ACC112 (cell line): Measurements from ENCODE around the gene AKAP13.
A peak's percentile ranks its signal among the peaks of the same experiment; 100 is the strongest.
"Not testable (repeated sequence)": the region's sequence is repeated elsewhere in the genome, so short reads cannot be mapped to it uniquely, and the experiment has no call there.

Source experiments
- H2AFZ ChIP-seq: fragments of 200-600 bp; sonication (generic); one replicate; pipeline ENCODE4 v1.6.0; 2017; ENCODE audit warnings: antibody characterized with exemption, low read length; ENCODE audit not compliant: unreplicated experiment
- H3K27ac ChIP-seq: fragments of 200-600 bp; sonication (generic); 2 replicates; pipeline ENCODE4 v1.5.1; 2014; ENCODE audit warnings: low read depth, mild to moderate bottlenecking, antibody characterized with exemption, low read length, moderate library complexity
- H3K27me3 ChIP-seq: fragments of 200-600 bp; sonication (generic); 2 replicates; pipeline ENCODE4 v1.6.1; 2014; ENCODE audit warnings: mild to moderate bottlenecking, antibody characterized with exemption, low read length, moderate library complexity, mixed read lengths; ENCODE audit not compliant: insufficient read depth
- H3K36me3 ChIP-seq: fragments of 200-600 bp; sonication (generic); 2 replicates; pipeline ENCODE4 v1.6.1; 2016; ENCODE audit warnings: mild to moderate bottlenecking, antibody characterized with exemption, low read length, moderate library complexity, mixed read lengths; ENCODE audit not compliant: insufficient read depth
- H3K4me1 ChIP-seq: fragments of 200-600 bp; sonication (generic); one replicate; pipeline ENCODE4 v1.6.1; 2016; ENCODE audit warnings: low read length, mixed read lengths; ENCODE audit not compliant: insufficient read depth, unreplicated experiment, control insufficient read depth
- H3K4me3 ChIP-seq: fragments of 200-600 bp; sonication (generic); 2 replicates; pipeline ENCODE4 v1.5.1; 2014; ENCODE audit warnings: mild to moderate bottlenecking, low read depth, low read length
- H3K79me2 ChIP-seq: fragments of 200-600 bp; sonication (generic); one replicate; pipeline ENCODE4 v1.6.0; 2016; ENCODE audit warnings: low read length; ENCODE audit not compliant: control insufficient read depth, unreplicated experiment, insufficient read depth

Gene AKAP13

DNA sequence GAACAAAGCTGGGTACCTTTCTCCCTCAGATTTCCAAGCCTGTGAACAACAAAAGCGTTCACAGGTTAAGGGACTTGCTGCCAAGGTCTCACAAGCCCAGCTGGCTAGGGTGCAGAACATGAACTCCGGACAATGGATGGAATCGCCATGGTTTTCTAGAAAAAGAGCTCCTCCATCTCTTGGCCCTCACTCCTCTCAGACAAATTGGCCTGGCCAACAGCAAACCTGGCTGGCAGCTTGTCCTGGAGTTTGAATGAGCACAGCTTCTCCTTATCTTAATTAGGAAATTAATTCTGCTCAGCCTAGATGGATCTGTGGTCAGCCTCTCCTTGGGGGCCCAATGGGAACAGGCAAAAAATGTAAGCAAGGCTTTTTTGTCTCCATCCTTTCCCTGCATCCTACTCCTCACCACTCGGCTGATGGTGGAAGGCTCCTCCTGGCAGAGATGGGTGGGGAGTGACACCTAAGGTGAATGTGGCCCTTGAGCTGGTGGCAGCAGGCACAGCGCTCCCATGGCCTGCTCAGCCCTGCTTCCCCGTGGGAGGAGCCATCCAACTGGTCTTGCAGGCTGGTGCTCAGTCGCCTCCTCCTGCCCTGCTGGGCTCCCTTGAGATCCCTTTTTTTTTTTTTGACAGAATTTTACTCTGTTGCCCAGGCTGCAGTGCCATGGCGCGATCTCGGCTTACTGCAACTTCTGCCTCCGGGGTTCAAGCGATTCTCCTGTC, 408.5 kb downstream of the AKAP13 start:
- no peak overlapping the region for H3K27ac ChIP-seq
- no peaks in the 10 kb centered on the region for H3K36me3 ChIP-seq
- H3K79me2 ChIP-seq = peaks cover 26% of the 10 kb centered on the region
- H2AFZ ChIP-seq = no peak overlapping the region
- no peaks in the 10 kb centered on the region for H3K27me3 ChIP-seq
- peaks cover 23% of the 10 kb centered on the region for H3K4me1 ChIP-seq
- no peak overlapping the region for H3K4me3 ChIP-seq

DNA sequence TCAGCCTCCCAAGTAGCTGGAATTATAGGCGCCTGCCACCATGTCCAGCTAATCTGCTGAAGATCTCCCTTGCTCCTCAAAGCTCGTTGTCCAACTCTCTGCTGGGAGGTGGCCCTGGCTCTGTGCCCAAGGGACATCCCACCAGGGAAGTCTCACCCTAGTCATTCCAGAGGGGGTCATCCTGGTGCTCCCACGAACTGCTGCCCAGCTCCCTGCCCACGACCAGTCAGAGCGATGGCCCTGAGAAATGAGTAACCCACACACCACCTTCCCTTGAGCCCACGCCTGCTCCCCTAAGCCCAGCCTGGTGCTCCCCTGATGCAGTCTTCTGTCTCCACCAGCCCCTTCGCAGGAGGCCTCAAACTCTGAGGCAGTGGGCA, 409.1 kb downstream of the AKAP13 start:
- Histone ChIP-seq H3K27ac (no peak overlapping the region), H3K4me1 (peaks cover 23% of the 10 kb centered on the region), H2AFZ (no peak overlapping the region), H3K27me3 (no peaks in the 10 kb centered on the region), H3K79me2 (peaks cover 28% of the 10 kb centered on the region), H3K36me3 (no peaks in the 10 kb centered on the region), H3K4me3 (no peak overlapping the region)

DNA sequence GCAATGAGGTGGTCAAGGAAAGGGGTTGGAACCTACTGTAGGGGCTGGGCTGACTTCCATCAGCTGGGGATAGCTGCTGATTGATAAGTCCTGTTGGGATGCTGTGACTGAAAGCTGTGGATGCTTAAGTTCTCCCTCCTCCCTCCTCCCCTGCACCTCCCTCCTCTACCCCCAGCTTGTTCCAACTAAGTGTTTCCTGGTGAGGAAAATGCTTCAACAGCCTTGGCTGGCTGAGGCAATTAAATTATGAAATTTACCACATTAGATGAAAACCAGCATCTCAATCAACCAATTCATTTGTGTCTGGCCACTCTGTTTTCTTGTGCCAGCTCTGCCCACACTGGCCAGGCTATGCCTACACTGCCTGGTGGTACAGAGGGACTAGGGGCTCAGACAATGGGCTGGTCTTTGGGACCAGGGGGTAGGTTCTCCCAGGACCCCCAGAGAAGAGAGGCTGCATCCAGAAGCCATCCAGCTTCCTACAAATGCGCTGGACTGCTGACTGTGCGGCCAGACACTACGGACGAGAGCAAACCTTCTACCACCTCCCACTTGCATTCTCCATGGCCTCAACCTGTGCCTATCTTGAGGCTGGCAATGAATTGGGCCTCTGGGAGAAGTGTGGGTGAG, 411.8 kb downstream of the AKAP13 start:
- Histone ChIP-seq H3K79me2 (peaks cover 25% of the 10 kb centered on the region), H3K4me3 (no peak overlapping the region)

DNA sequence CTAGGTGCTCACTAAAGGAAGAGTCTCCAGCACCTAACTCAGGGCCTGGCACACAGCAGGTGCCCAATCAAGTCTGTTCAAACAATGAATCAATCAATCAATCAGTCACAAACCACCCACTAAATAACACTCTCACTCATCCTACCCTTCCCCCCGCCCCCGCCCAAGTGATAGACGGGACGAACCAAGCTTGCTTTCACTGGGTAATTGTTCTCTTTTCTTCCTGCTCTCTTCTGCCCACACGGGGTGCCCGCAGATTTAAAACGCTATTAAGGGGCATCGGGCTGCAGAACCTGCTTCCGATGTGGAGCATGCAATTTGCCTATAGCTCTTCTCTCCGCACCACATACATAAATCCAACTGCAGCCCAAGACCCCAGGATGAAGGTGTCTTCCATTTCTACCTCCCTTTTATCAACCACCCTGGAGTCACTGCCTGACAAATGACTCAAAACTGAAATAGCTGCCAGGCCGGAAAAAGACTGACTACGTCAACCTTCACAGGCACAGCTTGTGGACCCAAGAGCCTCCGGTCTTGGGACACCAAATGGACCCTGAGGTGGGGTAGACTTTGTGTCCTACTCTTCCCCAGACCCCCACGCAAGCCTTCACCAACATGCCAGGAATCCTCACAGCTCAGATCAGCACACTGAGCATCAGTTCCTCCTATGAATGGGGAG, 412.6 kb downstream of the AKAP13 start:
- Histone ChIP-seq H3K27me3 (no peaks in the 10 kb centered on the region), H3K27ac (no peak overlapping the region), H3K79me2 (peaks cover 25% of the 10 kb centered on the region), H2AFZ (no peak overlapping the region), H3K4me1 (peaks cover 12% of the 10 kb centered on the region), H3K4me3 (peak overlapping the region; percentile 98), H3K36me3 (no peaks in the 10 kb centered on the region)

More for the DNA sequence above, 411.8 kb downstream of the AKAP13 start:
- Histone ChIP-seq H3K27me3 (no peaks in the 10 kb centered on the region), H3K4me1 (peaks cover 12% of the 10 kb centered on the region), H2AFZ (no peak overlapping the region), H3K36me3 (no peaks in the 10 kb centered on the region), H3K27ac (no peak overlapping the region)

DNA sequence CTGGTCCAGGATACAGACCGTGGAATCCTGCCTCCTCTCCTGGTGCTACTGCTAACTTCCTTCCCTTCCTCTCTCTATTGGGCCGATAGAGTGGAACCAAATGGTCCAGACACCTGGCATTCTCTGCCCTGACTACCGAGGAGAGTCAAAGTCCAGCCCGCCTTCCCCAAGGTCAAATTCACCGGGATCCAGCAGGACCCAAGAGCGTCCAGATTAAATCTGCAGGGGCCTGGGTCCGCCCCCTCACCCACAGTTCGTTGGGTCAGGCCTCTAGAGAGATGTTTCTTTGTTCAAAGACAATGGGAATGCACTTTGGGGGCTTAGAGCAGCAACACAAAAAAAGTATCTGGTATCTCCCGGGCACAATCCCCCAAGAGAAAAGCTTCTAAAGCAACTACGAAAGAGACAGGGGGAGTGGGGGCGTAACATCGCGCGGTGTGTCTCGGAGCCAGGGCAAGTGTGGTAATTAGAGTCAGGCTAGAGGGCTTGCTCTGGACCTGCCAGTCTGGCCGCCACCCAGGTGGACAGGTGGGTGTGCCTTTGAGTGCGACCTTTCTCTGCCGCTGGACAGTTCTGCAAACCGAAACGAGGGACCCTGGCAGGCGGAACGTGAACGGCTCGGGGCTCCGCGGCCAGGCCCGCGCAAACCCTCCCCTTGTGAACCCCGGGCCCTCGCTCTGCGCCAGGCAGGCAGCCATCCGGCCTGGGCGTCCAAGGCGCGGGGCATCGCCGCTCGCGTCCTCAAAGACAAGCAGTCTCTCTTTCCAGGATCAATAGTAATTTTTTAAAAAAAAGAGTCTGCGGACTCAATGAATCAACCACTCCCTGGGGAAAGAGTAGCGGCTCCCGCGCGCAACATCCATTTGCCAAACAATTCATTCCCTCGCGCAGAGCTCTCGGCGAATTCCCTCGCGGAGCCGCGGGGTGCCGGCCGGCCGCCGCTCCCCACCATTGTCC, 413.5 kb downstream of the AKAP13 start:
- H3K27me3 ChIP-seq = no peaks in the 10 kb centered on the region
- no peaks in the 10 kb centered on the region for H3K36me3 ChIP-seq
- peak overlapping the region; percentile 98 for H3K4me3 ChIP-seq
- H2AFZ ChIP-seq = peak overlapping the region; percentile 80
- H3K27ac ChIP-seq = peak overlapping the region; percentile 52; the same call in 1 of the 2 replicates
- peaks cover 25% of the 10 kb centered on the region for H3K79me2 ChIP-seq
- peaks cover 12% of the 10 kb centered on the region for H3K4me1 ChIP-seq

DNA sequence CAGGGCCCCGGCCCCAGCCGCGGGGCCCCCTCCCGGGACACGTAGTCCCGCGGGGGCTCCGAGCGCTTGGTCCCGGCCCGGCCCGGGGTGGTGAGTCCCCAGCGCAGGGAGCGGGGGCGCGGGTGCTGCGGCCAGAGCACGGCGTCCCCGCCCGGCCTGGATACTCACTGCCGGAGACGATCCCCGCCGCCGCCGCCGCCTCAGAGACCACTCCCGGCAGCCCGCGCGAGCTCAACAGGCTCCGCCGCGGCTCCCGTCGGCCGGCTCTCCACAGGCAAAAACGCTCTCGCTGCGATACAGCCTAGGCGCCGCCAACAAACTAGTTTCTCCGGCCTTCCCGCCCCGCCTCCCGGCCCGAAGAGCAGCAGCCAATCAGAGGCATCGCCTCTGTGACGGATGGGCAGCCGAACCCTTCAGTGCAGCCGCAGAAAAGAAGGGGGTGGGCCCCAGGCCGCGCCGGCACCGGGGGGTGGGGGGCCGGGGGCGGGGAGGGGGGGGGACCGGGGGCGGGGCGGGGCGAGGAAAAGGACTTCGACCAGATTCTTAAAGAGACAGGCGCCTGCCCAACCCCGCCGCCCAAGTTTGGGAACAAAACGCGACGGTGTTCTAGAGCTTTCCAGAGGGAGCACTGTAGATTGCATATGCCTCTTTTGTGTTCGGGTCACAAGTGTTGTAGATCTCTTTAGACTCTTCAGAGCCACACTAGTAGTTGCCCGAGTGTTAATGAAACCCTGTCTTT, 414.4 kb downstream of the AKAP13 start, which contains the start of gene KLHL25:
Gene KLHL25, minus strand, starts transcription at position 328 of the 739 bp plus-strand sequence. CDS start 25,115 bp downstream, outside the sequence.
- H3K27me3 ChIP-seq = no peaks in the 10 kb centered on the region
- H3K27ac ChIP-seq = peak within 1 kb of the TSS; percentile 52; the same call in 1 of the 2 replicates
- peak within 1 kb of the TSS; percentile 93 for H2AFZ ChIP-seq
- H3K4me3 ChIP-seq = peak within 1 kb of the TSS; percentile 98
- peaks cover 23% of the 10 kb centered on the region for H3K79me2 ChIP-seq
- H3K36me3 ChIP-seq = no peaks in the 10 kb centered on the region
- H3K4me1 ChIP-seq = peaks cover 12% of the 10 kb centered on the region

DNA sequence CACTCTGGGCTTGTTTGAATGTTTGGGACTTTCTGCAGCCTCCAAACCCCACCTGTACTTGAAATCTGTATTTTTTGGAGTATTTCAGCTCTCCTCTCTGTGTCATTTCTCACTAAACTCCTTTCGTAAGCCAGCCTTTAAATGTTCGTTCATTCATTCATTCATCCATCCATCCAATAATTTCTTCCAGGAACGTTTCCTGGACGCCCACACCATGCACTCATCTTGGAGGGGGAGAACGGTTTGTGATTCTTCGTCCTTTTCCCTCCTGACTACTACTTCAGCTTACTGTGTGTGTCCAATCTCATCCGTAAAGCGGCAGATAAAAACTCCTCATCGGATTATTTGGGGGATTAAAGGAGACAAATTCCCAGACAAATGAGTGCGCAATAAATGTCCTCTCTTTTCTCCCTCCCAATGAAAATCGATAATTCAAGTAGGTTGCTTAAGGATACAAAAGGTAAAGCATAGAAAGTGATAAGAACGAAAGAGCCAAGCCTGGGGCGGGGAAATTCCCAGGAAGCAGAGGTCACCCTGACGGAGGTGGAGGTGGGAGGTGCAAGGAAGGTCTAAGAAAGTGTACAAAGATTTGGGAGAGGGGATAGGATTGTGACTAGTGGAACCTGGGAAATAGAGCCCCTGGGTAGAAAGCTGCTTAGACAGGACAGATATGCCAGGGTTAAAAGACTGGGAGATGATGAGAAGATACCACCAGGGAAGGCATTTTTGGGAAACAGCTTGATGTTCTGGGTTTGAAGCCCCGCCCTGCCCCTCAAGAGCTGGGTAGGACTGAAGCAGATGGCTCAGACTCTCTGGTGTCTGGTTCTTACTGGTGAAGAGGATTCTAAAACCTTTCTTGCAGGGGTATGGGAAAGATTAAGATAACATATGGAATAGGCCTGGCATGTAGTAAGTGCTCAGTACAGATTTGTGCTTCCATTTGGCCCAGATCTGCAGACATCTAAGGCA, 415.2 kb downstream of the AKAP13 start:
- H3K27ac ChIP-seq = no peak overlapping the region
- peaks cover 23% of the 10 kb centered on the region for H3K79me2 ChIP-seq
- H3K4me1 ChIP-seq = peaks cover 12% of the 10 kb centered on the region
- H2AFZ ChIP-seq = peak overlapping the region; percentile 93
- H3K27me3 ChIP-seq = no peaks in the 10 kb centered on the region
- H3K36me3 ChIP-seq = no peaks in the 10 kb centered on the region
- H3K4me3 ChIP-seq = peak overlapping the region; percentile 79

DNA sequence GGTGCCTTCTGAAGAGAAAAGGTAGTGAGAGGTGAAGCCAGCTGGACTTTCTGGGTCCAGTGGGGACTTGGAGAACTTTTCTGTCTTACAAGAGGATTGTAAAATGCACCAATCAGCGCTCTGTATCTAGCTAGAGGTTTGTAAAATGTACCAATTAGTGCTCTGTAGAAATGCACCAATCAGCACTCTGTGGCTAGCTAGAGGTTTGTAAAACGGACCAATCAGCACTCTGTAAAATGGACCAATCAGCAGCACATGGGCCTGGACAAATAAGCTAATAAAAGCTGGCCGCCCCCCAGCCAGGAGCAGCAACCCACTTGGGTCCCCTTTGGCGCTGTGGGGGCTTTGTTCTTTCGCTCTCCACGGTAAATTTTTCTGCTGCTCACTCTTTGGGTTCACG, 416.0 kb downstream of the AKAP13 start:
- Histone ChIP-seq H3K79me2 (peaks cover 23% of the 10 kb centered on the region), H3K4me1 (peaks cover 12% of the 10 kb centered on the region)
- H3K27ac ChIP-seq, H3K27me3 ChIP-seq, H3K4me3 ChIP-seq, H3K36me3 ChIP-seq, H2AFZ ChIP-seq: not testable (repeated sequence)
